Measurements from ENCODE around the gene EFCAB12.
"Not testable (repeated sequence)": the region's sequence is repeated elsewhere in the genome, so short reads cannot be mapped to it uniquely, and the experiment has no call there.

EFCAB12 gene

DNA sequence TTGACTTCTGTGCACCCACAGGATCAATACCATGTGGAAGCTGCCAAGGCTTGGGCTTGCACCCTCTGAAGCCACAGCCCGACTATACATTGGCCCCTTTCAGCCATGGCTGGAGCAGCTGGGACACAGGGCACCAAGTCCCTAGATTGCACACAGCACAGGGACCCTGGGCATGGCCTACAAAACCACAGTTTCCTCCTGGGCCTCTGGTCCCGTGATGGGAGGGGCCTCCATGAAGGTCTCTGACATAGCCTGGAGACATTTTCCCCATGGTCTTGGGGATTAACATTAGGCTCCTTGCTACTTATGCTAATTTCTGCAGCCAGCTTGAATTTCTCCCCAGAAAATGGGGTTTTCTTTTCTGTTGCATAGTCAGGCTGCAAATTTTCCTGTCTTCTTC is 63.6 kb downstream of the EFCAB12 start:
- DNase-seq: not testable (repeated sequence)

DNA sequence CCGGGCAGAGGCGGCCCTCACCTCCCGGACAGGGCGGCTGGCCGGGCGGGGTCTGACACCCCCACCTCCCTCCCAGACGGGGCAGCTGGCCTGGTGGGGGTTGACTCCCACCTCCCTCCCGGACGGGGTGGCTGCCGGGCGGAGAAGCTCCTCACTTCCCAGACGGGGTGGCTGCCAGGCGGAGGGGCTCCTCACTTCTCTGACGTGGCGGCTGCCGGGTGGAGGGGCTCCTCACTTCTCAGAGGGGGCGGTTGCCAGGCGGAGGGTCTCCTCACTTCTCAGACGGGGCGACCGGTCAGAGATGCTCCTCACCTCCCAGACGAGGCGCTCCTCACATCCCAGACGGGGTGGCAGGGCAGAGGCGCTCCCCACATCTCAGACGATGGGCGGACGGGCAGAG is 65.1 kb downstream of the EFCAB12 start:
- DNase-seq: not testable (repeated sequence)

DNA sequence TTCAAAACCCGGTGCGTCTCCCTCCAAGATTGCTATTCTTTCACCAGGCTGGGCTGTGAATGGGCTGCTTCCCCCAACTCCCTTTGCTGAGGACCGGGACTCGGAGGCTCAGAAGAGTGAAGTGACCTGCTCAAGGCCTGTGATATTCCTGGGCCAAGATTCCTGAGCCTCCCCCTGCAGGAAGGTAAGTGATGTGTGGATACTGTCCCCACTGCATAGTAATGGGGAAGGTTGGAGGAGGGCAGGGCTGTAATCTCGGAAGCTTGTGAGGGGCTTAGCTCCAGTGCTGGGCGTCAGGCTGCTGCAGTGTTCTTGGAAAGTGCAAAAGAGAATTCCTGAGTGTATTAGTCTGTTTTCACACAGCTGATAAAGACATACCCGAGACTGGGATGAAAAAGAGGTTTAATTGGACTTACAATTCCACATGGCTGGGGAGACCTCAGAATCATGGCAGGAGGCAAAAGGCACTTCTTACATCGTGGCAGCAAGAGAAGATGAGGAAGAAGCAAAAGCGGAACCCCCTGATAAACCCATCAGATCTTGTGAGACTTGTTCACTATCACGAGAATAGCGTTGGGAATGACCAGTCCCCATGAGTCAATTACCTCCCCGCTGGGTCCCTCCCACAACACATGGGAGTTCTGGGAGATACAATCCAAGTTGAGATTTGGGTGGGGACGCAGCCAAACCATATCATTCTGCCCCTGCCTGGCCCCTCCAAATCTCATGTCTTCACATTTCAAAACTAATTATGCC is 67.6 kb downstream of the EFCAB12 start:
- no peak for DNase-seq

DNA sequence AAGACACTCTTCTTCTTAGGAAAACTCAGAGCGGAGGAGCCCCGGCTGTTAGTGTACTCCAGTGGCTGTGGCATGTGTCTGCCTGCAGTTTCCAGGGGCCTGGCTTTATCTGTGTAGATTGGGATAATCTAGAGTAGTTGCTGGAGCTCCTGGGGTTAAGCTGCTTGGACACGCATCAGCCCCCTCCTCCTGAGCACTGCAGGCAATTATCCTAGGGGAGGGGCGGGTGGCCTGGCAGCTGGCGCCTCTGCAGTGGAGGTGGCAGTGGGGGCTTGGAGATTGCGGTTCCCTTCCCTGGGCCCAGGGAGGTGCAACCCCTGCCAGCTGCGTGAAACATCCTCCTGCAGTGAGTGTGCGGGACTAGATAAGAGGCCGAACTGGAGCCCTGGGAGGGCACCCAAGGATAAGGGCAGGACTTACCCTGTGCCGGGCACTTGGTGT is 68.2 kb downstream of the EFCAB12 start:
- DNase-seq: no peak

DNA sequence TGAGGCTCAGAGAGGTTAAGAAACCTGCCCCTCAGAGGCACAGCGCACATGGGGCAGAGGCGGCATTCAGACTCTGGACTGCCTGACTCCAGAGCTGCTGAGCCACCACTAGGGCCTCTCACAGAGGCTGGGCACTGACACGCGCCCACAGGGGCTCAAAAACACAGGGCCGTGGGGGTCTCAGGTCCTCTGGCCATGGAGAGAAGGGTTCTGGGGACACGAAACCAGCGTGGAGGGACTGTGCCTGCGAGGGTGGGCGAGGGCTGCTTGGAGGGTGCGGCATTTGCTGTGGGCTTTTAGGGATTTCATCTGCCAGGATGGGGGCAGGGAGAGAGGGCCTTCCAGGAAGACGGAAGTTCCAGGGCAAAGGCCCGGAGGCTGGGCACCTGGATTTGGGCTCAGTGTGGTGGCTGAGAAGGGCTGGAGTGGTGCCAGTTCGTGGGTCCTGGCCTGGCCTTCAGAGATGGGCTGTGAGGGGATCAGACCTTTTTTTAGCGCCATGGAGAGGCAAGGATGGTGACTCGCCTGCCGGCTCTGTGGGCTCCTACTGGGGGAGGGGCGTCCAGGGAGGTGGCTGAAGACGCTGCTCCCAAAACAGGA is 69.6 kb downstream of the EFCAB12 start:
- no peak for DNase-seq

DNA sequence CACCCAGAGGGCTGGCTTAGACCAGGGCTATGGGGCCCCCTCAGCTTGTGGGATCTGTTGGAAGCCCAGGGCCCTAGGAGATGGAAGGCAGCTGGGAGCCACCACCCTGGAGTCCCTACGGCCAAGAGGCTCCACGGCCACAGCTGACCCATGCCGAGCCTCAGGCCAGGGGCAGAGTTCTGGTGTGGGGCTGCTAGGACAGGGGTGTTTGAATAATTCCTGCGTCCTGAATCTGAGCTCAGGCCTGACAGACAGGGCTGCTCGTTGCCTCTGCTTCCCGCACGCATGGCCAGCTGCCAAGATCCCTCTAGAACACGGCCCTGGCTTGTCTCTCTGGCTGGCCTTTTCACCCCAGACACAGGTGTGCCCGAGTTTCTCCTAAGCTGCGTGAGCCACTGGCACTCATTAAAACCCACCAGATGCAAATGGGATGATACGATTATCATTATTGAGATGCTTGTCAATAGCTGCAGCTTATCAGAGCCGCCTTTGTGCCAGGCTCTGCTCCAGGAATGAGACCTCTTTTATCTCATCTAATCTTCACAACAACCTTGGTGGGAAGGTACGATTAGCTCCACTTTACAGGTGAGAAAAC is 70.2 kb downstream of the EFCAB12 start:
- DNase-seq: no peak

DNA sequence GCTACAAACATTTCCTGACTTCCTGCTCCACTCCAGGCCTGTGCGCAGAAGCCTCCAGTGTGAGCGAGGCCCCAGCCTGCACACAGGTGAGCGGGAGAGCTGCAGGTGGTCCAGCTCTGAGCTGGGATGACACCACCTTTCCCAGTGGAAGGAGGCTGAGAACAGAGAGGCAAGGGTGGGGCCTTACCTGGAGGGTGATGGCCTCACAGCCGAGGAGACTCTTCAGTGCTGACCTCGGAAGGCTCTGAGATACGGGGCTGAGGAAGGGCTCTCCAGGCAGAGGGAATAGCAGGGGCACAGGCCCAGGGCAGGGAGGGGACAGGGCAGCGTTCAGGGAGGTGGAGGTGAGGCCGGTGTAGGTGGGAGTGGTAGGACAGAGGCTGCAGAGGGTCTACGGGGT is 70.8 kb downstream of the EFCAB12 start:
- DNase-seq: no peak

DNA sequence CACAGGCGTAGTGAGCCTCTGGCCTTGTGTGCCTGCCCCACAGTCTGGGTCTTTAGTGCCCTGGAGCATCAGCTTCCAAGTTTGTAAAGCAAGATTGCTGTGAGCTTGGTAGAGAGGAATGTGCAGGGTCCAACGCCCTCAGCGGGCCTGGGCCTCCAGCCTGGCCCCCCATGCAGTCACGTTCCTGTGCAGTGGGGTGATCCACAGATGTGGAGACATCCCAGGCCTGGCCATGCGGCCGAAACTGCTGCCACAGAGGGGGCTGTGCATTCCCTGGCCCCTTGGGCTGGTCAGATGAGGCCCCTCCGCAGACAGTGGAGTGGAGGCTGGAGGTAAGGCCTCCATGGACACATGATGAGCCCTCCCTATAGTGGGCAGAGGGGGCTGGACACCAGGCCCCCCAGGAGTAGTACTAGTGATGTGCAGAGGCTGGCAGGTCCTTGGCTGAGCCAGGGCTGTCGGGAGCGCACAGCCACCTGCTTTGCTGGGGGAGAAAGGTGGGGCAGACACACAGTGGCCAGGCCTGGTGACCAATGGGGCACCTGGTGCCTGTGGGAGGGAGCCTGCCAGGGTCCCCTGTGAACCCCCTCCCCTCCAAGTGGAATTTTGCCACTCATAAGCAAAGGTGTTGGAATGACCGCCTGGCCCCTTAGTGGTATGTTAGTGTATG is 71.5 kb downstream of the EFCAB12 start:
- DNase-seq: no peak

DNA sequence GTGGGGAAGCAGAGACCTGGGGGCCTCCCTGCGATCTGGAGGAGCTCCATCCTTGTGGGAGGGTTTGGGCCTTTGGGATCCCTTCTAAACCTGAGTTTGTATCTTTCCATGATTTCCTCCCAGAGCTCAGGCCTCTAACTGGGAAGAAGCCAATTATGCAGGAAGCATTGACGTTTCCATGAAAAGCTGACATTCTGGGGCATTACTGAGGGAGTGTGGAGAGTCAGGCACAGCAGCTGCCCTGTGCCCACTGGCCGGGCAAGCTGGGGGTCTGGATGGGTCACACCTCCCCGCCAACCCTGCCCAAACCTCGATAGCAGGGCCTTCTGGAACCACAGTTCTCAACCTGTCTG is 74.9 kb downstream of the EFCAB12 start:
- no peak for DNase-seq

DNA sequence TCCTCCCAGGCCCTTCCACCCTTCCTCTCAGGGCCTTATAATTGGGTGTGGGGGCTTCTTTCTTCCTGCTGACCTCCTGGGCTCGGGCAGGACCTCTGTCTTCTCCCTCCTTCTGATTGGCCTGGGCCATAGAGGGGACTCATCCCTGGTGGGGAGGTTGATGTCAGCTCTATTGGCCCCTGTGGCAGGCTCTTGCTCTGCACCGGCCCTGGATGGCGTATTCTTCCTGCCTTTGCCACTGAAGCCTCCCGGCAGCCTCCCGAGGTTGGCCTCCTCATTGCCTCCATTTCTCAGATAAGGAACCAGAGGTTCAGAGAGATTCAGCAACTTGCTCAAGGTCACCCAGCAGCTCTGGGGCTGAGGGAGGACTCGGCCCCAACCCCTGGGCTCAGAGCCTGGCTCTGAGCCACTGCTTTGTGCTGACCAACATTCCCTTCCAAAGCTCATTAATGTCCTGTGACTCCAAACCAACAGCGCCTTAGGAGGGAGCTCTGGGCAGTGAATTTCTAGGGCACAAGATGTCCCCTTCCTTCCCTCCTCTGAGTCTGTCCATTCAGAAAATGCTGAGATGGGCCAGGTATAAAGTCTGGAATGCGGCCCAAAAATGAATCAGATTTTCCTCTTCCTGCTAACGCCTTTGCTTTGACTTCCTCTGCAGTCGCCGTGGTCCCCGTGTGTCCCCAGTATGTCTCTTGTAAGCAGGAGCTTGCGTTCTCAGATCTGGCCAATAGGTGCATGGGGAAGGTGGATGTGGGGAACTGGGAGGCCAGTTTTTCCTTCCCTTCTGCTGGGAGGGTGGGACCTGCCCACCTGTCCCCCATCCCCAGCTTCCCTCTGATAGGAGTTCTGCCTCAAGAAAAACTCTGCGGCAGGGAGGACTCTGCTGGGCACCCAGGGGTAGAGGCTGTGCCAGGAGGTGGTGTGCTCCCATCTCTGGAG is 75.5 kb downstream of the EFCAB12 start:
- no peak for DNase-seq

DNA sequence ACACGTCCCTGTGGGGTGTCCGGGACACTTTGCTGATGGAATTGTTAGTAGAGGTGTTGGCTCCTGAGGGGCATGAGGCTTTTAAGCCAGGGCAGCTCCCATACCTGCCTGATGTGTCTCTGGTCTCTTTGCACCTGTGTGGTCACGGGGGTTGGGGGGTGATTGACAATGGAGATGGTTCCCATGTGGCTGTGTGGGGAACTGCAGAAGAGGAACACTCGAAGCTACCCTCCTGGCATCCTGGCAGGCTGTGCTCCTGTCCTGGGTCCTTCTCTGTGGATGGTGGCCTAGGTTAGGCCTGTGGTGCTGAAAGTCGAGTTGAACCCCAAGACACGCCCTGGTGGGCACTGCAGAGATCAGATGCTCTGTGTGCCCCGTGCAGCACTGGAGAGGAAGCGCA is 76.4 kb downstream of the EFCAB12 start:
- no peak for DNase-seq
